HG03025 (cell line): ENCODE data around the gene BMS1.
"Not testable (repeated sequence)": the region's sequence is repeated elsewhere in the genome, so short reads cannot be mapped to it uniquely, and the experiment has no call there.

Experiments used
- ATAC-seq: cut with Tn5 transposase; IDR thresholded peaks from one replicate; pipeline ENCODE4 v1.9.1; 2021; ENCODE audit warnings: mild to moderate bottlenecking, moderate library complexity; ENCODE audit not compliant: unreplicated experiment, low FRiP score

BMS1 gene, protein sequence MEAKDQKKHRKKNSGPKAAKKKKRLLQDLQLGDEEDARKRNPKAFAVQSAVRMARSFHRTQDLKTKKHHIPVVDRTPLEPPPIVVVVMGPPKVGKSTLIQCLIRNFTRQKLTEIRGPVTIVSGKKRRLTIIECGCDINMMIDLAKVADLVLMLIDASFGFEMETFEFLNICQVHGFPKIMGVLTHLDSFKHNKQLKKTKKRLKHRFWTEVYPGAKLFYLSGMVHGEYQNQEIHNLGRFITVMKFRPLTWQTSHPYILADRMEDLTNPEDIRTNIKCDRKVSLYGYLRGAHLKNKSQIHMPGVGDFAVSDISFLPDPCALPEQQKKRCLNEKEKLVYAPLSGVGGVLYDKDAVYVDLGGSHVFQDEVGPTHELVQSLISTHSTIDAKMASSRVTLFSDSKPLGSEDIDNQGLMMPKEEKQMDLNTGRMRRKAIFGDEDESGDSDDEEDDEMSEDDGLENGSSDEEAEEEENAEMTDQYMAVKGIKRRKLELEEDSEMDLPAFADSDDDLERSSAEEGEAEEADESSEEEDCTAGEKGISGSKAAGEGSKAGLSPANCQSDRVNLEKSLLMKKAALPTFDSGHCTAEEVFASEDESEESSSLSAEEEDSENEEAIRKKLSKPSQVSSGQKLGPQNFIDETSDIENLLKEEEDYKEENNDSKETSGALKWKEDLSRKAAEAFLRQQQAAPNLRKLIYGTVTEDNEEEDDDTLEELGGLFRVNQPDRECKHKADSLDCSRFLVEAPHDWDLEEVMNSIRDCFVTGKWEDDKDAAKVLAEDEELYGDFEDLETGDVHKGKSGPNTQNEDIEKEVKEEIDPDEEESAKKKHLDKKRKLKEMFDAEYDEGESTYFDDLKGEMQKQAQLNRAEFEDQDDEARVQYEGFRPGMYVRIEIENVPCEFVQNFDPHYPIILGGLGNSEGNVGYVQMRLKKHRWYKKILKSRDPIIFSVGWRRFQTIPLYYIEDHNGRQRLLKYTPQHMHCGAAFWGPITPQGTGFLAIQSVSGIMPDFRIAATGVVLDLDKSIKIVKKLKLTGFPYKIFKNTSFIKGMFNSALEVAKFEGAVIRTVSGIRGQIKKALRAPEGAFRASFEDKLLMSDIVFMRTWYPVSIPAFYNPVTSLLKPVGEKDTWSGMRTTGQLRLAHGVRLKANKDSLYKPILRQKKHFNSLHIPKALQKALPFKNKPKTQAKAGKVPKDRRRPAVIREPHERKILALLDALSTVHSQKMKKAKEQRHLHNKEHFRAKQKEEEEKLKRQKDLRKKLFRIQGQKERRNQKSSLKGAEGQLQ

DNA sequence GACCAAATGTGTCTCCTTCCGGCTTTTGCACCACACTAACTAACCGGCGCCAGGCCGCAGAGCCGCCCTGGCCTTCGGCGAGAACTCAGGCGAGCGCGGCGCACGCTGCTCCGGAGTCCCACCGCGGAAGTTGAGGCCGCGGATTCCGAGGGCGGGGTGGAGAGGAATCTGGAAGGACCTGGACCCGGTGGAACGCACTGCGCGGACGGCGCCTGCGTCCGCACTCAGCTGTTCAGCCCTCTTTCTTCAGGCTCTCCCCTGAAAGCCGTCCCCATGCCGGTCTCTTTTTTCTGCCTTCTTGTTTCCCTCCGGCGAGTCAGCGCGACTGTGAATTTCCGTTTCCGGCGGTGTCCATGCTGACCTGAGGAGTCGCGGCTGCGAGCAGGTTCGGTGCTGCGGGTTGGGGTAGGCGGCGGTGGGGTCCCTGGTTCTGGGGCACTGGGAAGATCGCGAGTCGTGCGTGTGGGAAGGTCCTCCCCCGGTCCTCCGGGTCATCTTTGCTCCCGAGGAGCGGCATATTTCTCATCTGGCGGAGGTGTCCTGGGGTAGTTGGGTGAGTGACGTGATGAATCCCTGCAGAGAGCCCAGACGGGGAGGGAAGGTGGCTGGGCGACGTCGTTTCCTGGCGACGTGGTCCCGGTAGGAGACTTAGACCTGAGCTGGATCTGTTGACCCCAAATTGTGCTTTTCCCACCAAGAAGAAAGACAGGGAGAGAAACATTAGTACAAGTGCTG is at the start of gene BMS1:
BMS1 (plus strand) TSS at position 350 of the 735 bp plus-strand sequence. CDS start 1,600 bp downstream, outside the sequence.
- ATAC-seq: peak; percentile 97

DNA sequence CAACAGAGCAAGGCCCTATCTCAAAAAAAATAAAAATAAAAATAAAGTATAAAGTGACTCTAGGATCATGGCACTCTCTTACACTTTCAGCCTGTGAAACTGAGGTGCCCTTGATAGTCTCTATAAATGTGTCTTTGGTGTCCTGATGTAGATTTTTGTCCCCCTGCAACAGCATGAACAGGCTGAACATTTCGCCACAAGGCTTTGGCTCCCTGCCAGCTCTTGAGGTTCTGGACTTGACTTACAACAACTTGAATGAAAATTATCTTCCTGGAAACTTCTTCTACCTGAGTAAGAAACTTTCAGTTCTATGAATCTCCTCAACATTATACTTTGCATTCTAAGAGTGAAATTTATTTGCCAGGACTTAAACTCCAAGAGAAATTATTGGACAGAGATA is 48.1 kb upstream of the BMS1 start:
- ATAC-seq: no peak

DNA sequence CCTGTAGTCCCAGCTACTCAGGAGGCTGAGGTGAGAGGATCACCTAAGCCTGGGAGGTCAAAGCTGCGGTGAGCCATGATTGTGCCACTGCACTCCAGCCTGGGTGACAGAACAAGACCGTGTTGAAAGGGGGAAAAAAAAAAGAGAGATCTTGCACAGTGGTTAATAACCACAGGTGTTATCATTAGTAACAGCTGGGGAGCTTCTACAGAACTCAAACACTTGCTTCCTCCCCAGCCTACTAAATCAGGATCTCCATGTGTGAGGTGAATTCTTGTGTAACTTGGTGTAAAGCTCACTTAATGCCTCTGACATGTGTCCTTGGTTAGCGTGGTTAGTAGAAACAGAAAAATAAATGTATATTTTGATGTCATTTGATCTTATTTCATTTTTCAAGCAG is 43.9 kb upstream of the BMS1 start:
- no peak for ATAC-seq

DNA sequence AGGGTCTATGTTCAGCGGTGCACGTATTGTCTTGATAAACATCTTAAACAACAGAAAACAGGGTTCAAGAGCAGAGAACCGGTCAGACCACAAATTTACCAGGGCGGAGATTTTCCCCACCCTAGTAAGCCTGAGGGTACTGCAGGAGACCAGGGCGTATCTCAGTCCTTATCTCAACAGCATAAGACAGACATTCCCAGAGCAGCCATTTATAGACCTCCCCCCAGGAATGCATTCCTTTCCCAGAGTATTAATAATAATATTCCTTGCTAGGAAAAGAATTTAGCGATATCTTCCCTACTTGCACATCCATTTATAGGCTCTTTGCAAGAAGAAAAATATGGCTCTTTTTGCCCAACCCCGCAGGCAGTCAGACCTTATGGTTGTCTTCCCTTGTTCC is 41.1 kb upstream of the BMS1 start:
- not testable (repeated sequence) for ATAC-seq

DNA sequence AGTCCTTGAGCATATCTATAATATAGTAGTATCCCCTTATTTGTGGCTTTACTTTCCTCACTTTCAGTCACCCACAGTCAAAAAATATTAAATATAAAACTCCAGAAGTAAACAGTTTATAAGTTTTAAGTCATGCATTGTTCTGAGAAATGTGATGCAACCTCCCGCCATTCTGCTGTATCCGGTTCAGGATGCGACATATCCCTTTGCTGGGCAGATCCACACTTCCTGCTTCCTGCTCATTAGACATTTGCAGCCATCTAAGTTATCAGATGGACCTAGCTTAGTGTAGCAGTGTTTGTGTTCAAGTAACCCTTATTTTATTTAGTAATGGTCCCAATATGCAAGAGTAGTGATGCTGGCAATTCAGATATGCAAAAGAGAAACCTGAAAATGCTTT is 38.9 kb upstream of the BMS1 start:
- no peak for ATAC-seq

DNA sequence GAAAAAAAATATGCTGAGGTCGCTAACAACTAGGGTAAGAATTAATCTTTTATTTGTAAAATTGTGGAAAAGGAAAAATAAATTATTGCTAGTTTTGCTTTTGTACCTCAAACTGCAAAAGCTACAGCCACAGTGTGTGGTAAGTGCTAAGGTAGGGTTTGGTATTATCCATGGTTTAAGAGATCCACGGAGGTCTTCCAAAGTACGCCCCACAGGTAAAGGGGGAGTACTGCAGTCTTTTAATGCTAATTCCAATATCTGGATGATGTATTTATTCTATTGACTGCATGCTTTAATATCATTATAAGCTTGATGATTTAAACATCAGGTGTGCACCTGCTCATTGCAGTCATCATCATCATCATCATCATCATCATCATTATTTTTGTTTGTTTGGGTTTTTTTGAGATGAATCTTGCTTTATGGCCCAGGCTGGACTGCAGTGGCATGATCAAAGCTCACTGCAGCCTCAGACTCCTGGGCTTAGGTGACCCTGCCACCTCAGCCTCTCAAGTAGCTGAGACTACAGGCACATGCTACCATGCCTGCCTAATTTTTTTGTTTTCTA is 38.4 kb upstream of the BMS1 start:
- no peak for ATAC-seq

DNA sequence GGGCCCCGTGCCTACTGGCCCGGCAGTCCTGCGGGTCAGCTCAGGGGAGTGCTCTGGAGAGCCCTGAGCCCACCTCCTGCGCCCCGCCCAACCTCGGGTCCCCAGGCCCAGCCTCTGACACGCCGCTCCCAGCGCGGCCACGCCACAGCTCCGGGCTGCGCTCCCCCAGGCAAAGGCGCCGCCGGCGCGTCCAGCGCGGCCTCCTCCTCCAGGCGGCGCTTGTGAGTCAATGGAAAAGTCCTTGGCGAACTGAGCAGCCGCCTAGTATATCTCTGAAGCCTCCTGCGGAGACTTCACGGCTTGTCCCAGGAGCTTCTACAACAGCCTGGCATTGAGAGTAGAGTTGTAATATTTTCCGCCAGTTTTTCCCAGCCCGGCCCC is 29.5 kb upstream of the BMS1 start:
- ATAC-seq: no peak

DNA sequence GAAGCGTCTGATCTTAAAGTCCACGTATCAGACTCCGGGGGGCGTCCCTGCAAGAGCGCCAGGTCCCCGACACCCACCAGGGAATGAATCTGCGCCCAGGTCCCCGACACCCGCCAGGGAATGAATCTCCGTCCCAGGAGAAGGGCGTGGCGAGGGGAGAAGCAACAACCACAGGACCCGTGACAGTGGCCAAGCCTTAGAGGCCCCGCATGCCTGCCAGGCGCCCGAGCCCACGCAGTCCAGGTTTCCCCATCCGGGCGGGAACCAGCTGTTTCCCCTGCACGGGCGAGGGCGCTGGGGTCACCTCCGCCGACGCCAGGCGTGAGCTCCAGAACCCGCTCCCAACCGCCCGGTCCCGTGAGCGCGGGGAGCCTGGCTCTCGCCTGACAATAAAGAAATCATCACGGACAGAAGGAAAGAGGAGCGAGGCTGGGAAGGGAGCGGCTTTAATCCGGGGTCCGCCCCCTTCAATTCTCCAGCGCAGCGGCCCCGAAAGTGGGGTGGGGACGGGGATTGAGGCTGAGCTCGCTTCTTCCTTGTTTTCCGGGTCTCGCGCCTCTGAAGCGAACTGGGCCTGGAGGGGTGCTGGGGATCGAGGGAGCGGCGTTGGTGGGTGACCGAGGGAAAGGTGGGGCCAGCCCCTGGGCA is 29.0 kb upstream of the BMS1 start:
- ATAC-seq: no peak

DNA sequence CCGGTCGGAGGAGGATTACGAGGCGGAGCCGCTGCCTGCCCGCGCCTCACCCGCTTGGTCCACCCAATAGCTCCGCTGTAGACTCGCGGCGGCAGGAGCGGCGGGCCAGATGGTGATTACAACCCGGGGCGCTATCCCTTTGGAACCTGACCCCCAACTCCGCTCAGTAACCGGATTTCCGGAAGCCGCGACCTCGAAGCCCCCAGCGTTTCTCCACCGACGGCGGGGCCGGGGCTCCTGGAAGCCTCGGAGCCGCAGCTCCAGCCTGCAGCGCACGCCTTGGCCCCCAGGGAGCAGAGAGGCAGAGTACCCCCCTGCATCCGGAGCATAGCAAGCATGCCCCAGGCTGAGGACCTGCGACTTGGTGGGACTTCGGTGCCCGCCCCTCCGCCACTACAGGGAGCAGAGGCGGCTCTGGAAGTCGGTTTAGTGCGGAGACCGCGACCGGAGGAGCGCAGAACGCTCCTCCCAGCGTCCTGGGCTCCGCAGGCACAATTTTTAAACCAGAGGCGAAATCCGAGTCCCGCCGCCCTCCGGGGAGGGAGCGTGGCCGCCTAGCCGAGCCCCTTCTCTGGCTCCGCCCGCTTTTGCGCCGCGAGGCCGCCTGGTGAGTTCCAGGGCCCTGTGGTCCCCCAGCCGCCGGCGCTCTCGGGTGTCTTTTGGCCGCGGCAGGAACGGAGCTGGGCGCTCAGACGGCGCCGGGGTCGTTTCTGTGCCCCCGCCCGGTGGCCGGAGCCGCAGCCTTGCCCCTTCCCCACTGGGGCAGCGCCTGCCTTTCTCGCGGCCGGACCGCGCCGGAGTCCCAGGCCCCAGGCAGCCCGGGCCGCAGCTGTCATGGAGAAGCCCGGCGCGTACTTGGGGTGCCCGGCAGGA is 28.2 kb upstream of the BMS1 start:
- no peak for ATAC-seq

DNA sequence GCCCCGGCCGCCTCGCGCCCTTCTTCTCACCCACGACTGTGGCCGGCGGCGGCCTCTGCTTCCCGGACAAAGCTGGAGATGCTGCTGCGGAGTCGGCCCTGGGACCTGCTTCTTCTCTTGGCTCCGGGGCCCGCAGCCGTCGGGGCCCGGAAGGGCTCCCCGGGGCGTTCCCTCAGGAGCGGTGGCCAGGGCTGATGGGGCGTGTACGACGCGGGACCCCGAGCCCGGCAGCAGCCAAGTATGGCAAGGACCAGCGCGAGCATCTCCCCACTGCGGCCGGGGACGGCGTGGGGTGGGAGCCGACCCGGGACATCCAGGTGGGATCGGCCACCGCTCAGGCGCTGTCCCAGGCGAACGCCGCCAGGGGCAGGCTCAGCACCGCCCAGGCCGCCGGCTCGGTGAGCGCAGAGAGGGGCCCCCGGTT is 27.6 kb upstream of the BMS1 start:
- ATAC-seq: no peak

DNA sequence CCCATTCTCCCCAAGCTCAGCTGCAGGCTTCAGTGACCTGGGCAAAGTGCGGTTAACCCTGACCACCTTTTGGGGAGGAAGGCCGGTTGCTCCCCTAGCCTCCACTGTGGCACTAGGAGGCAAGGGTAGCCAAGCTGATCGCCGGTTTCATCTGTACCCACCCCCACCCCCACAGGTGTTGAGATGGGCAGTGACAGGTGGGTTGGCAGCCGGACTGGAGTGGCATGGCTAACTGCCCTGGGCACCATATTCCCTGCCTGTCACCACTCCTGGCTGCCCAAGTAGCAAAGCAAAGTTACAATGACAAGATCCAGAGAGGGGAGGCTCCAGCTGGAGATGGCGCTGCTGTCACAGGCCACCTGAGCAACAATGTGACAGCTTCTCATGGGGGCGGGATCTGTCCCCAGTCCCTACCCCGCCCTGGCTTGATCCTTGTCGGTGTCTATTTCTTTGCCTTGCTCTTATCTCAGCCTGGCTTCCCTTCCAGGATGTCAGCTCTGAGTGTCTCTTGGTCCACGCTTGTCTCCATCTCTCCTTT is 27.0 kb upstream of the BMS1 start:
- no peak for ATAC-seq

DNA sequence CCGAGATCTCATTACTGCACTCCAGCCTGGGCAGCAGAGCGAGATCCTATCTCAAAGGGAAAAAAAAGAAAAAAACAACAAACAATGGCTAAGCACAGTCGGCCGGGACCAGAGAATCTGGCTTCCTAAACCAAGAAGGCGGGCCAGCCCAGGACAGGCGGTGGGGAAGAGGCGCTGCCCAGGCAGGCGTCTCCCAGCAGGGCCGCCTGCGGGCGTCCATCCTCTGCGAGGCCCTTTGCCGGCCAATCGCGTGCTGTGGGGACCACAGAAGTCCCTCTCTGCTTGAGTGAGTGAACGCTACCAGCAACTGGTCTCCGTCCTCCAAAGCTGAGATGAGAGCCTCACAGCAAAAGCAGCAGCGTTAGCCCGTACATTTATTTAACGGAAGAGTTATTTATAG is 14.7 kb upstream of the BMS1 start:
- ATAC-seq: no peak

DNA sequence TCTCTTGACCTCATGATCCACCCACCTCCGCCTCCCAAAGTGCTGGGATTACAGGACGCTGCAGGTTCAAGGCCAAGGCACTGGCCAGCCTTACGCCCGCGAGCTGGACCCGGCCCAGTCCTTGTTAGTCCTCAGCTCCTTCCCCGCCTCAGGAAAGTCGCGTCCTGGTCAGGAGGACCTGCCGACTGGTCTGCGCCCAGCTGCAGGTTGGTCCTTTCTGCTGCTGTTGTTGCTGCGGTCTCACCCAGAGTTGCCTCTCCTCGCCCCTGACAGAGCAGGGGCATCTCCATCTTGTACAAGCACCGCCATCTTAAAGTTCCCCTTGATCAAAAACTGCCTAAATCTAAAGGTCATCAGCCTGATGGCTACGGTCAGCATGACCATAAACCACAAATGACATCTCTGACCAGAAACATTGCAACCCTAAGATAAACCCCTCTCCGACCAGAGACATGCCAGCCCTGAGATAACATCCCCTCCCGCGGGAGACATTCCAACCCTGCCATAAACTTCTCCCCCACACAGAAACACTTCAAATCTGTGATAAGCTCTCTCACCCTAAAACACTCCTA is 13.9 kb upstream of the BMS1 start:
- no peak for ATAC-seq

DNA sequence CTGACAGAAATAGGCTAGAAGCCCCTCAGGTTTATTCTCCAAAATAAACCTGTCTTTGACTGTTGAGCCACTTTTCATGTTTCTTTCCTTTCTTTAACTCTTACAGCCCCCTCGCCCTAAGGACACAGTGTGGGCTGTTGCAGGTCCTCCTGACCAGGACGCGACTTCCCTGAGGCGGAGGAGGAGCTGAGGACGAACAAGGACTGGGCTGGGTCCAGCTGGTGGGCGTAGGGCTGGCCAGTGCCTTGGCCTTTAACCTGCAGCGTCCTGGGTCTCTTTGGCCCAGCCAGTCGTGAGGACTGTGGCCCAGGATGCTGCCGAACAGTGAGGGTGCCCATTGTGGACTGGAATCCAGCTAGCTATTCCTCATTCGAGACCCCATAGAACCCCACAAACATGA is 13.4 kb upstream of the BMS1 start:
- ATAC-seq: no peak

DNA sequence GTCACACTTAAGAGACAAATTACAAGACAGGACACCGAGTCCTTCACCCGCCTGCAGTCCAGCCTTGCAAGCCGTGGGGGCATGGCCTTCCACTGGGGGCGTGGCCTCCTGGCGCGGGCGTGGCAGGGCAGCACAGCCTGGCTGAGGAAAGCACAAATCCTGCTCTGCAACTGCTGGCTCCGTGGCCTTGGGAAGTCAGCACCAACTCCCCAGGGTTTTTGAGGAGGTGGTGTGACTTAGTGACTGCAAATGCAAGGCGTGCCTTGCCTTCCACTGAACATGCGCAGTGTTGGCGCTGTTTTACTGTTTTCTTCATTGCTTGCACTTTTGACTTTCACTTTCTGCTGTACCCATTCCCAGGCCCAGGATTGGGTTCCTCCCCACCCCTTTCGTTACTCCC is 12.9 kb upstream of the BMS1 start:
- ATAC-seq: no peak

DNA sequence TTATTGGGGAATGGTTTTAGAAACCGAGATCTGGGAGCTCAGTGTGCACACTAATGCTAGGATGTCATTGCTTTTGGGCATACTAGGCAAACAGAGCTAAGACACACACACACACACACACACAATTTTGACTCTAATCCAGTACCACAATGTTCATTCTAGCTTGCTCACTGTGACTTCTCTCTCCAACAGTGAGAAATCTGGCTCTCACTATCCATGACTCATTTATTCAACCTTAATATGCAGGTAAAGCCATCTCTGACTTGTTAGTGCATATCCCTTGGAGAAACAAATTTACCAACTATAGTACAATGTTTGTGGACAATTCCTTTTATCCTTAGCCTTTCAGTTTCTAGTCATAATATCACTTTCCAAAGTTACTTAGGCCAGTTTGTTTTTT is 5.9 kb upstream of the BMS1 start:
- no peak for ATAC-seq

DNA sequence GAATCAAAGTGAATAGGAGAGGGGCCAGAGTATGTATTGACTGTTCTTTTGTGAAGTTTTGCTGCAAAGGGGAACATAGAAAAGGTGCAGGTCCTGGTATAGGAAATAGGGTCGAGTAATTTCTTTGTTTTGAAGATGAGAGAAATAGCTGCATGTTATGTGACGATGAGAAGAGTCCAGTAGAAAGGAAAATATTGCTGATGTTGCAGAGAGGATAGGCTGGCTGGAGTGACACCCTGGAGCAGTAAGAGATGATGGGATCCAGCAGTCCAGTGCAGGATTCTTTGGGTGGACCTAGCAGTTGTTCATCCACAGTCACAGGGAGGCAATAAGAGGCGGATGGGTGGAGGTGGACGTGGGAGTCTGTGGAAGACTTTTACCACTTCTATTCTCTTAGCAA is 2.1 kb upstream of the BMS1 start:
- ATAC-seq: no peak

DNA sequence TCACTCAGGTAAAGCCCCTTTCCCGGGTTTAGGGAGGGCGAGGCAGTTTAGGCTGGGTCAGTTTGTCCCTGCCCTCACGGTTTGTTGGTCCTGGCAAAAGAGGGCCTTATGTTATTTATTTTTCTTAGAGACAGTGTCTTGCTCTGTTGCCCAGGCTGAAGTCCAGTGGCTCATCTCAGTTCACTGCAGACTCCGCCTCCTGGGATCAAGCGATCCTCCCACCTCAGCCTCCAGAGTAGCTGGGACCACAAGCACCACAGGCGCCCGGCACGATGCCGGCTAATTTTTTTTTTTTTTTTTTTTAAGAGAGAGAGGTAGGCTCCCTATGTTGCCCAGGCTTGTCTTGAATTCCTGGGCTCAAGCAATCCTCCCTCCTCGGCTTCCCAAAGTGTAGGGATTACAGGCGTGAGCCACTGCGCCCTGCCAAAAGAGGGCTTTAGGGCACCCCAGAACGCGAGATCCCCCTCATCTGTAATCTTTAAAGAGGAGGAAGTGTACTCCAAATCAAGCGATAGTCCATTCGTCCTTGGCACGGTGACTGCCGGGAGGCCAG is 626 bp upstream of the BMS1 start:
- ATAC-seq: no peak
